AG04449 (cell line): Measurements from ENCODE around the gene CASD1.

Experiments
- CTCF ChIA-PET: fragments of 350-600 bp; formaldehyde crosslinking; extraction: SDS; loops from one replicate; lab custom pipeline; 2021; ENCODE audit warnings: antibody characterized with exemption; lab: Yijun Ruan, JAX
- POLR2A ChIA-PET: fragments of 400-600, 350-600 bp; formaldehyde crosslinking; extraction: SDS; loops from one replicate; lab custom pipeline; 2020; ENCODE audit warnings: antibody characterized with exemption, inconsistent platforms; lab: Yijun Ruan, JAX
- DNase-seq: peaks from one replicate; pipeline ENCODE4 v3.0.0-alpha.2; 2010; ENCODE audit warnings: low read depth, low spot score
- H3K4me3 ChIP-seq: 2 replicates; pipeline ENCODE4 v1.5.1; 2011; ENCODE audit warnings: low read depth, mild to moderate bottlenecking, control low read depth, low read length
- TF ChIP-seq, protein P1 (sequence below): IDR thresholded peaks from one replicate; pipeline ENCODE4 v1.5.1; 2011; ENCODE audit warnings: mild to moderate bottlenecking, moderate library complexity, low read length, control low read depth, inconsistent platforms; ENCODE audit not compliant: insufficient read depth; ENCODE audit errors: missing control alignments

Gene CASD1

DNA sequence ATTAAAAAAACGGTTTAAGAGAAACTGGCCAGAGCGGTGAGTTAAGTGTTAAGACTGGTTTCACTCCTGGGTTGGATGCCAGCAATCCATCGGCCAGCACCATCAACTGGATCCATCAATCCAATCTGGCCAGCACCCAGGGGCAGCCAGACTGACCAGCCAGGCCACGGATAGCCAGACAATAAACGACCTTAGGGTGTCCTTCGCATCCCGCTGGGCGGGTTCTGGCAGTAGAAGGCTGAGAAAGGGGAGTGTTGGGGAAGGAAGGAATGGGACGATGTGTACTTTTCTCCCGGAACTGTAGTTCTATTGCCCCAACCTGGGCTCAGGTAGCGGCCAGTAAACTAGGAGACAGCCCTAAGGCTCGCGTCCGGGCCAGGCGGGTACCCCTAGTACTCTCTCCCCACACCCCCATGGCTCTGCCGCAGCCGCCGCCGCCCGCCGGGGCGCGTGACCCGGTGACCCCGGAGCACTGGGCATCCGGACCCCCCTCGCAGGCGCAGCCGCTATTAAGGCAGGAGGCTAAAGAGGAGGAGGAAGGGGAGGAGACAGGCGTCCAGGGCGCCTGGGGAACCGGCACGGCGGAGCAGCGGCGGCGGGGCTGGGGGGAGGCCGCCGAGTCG, at the start of gene CASD1:
Gene CASD1, plus strand, starts transcription at position 546 of the 623 bp plus-strand sequence. CDS start 276 bp downstream, outside the sequence.
- peak within 1 kb of the TSS; percentile 73 for H3K4me3 ChIP-seq
- ChIA-PET POLR2A (interaction anchor here (0.6 kb wide), 1 partner anchor 152 kb away, joined by 3 read pairs; no protein-coding TSS in a partner anchor), CTCF (interaction anchor here (0.6 kb wide), 1 partner anchor 146 kb away, joined by 3 read pairs; no protein-coding TSS in a partner anchor)
- TF ChIP-seq, protein P1, sequence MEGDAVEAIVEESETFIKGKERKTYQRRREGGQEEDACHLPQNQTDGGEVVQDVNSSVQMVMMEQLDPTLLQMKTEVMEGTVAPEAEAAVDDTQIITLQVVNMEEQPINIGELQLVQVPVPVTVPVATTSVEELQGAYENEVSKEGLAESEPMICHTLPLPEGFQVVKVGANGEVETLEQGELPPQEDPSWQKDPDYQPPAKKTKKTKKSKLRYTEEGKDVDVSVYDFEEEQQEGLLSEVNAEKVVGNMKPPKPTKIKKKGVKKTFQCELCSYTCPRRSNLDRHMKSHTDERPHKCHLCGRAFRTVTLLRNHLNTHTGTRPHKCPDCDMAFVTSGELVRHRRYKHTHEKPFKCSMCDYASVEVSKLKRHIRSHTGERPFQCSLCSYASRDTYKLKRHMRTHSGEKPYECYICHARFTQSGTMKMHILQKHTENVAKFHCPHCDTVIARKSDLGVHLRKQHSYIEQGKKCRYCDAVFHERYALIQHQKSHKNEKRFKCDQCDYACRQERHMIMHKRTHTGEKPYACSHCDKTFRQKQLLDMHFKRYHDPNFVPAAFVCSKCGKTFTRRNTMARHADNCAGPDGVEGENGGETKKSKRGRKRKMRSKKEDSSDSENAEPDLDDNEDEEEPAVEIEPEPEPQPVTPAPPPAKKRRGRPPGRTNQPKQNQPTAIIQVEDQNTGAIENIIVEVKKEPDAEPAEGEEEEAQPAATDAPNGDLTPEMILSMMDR: no peak
- no peak for DNase-seq

- ChIA-PET CTCF (interaction anchor here (1.2 kb wide), 1 partner anchor 18 kb away, joined by 4 read pairs; no protein-coding TSS in a partner anchor), POLR2A (no interaction called here)
- DNase-seq: no peak
Measured at GRCh38 chr7:94466516-94466915, 43.1 kb upstream of the CASD1 start.

DNA sequence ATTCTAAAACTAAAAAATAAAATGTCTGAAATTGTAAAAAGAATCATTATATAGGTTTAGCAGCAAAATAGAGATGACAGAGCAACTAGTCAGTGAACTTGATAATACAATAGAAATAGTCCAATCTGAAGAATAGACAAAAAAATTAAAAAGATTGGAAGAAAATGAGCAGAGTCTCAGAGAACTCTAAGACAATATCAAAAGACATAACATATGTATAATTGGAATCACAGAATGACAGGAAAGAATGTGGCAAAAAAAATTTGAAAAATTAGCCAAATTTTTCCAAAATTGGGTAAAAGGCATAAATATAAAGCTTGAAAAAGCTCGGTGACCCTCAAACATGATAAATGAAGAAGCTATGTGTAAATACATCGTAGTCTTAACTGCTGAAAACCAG, 38.0 kb upstream of the CASD1 start:
- CTCF ChIA-PET: interaction anchor here (0.9 kb wide), 1 partner anchor 22 kb away, joined by 3 read pairs; no protein-coding TSS in a partner anchor
- POLR2A ChIA-PET: no interaction called here
- DNase-seq: no peak
- H3K4me3 ChIP-seq: no peak overlapping the region
- TF ChIP-seq, protein P1: no peak

More at GRCh38 chr7:94466516-94466915, 43.1 kb upstream of the CASD1 start:
- TF ChIP-seq, protein P1: no peak
- no peak overlapping the region for H3K4me3 ChIP-seq

DNA sequence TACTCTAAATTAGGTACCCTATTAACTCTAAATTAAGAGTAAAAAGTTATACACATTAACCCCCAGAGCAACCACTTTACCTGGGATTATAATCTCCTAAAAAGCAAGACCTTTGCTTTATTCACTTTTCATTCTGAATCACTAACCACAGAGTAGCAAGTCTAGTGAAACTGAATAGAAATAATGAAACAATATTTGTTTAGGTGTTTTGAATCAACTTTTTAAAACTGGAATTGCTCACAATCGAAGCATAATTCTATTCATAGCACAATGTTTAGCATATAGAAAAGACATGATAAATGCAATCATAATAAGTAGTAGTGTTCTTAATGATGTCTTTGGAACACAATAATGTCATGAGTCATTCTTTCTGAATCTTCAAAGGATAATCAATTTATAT, 37.0 kb upstream of the CASD1 start:
- no peak for DNase-seq
- ChIA-PET POLR2A (no interaction called here), CTCF (interaction anchor here (1.6 kb wide), 1 partner anchor 23 kb away, joined by 5 read pairs; no protein-coding TSS in a partner anchor)
- TF ChIP-seq, protein P1: no peak
- no peak overlapping the region for H3K4me3 ChIP-seq

DNA sequence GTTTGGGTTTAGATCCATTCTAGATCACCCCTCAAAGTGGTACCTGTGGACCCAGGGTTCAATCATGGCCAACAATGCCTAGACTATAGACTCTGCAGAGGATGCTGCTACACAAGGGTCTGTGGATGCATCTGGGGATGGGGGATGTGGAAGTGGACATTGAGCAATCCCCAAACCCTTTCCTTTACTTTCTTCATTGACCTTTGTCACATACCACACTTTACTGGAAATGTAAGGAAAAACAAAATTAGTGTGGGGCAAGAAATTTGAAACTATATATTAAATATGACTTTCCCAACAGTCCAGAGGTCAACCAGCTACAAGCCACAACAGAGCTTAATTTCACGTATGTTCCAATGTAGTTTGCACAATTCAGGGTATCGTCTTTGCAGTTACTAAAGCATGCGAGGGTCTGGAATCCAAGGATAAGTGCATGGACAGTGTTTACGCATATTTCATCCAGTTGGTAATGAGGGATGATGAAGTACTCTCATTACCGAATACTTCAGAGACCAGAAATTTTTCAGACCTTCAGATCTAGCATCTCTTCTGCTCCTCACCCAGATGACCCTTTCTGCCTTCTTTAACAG, 33.3 kb upstream of the CASD1 start:
- ChIA-PET CTCF (interaction anchor here (1.2 kb wide), 1 partner anchor 28 kb away, joined by 3 read pairs; no protein-coding TSS in a partner anchor), POLR2A (no interaction called here)
- DNase-seq: no peak
- no peak overlapping the region for H3K4me3 ChIP-seq
- TF ChIP-seq, protein P1: no peak

DNA sequence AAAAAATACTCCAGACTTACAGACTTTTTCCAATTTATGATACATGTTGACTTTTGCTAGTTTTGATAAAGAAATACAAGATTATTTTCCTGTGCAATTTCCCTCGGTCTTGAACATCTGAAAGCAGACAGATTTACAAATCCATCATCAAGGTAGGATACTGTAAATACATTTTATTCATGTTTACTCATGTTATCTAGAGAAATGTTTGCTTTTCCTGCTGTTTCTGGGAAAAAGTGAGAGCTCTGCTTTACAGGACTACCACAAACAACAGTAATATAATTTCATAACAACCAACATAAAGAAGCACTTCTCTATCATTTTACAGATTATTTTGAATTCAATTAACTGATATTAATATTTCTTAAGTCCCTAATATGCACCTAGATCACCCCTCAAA, 31.7 kb upstream of the CASD1 start:
- ChIA-PET POLR2A (no interaction called here), CTCF (interaction anchor here (1.2 kb wide), 1 partner anchor 29 kb away, joined by 3 read pairs; no protein-coding TSS in a partner anchor)
- no peak overlapping the region for H3K4me3 ChIP-seq
- no peak for DNase-seq
- TF ChIP-seq, protein P1: no peak
